ENCODE measurements around the gene FBXO47. TPM values are rescaled to one million over a fixed set of nuclear protein-coding genes. Genes with fewer than 3 reads are reported as not detected.

Gene FBXO47, protein sequence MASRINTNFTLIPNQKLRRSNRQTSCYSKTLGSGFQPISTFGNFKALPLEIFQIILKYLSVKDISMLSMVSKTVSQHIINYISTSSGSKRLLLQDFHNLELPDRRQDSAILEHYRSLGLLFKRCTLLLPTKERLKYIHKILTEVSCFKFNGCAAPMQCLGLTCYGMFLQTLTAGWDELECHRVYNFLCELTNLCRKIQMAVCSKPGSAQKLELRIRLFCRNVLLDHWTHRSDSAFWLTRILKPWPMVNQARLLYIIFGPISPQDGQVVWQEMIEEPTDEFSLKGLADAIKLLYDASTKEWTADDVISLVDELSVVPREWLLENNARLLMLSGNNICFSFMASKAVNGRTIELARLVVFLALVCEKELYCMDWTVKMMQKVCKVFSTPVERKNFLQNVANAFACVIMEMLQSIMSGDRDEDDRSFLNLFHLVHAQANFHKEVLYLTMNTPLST
- not detected for total RNA-seq

DNA sequence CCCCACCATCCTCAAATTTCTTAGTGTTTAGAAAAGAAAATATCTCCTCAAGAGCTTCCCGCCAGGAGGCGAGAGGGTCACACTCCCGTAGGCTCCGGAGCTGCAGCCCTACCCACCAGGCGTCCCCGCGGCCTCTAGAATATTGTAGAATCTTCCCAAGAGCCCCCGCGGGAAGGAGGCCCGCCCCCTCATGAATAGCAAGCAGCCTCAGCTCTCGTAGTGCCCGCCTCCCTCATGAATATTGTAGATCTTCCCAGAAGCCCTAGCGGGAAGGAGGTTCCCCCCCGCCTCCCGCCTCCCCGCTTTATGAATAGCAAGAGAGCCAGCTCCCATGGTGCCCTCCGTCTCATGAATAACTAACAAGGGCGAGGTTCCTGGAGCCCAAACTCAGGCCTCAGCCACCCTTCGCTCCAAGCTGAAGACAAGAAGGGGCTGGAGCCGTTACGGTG is at the start of gene FBXO47:
TSS of gene FBXO47 (minus strand) at position 114 of the 449 bp plus-strand sequence. CDS start 4,378 bp downstream, outside the sequence.
- DNase-seq: peak; percentile 83

- no peak for DNase-seq
Observed at GRCh38 chr17:39016193-39017153, 49.3 kb upstream of the FBXO47 start.

- no peak for DNase-seq
Observed at GRCh38 chr17:39015546-39015935, 48.3 kb upstream of the FBXO47 start.

GRCh38 chr17:39014795-39015545 is 47.8 kb upstream of the FBXO47 start:
- no peak for DNase-seq

DNA sequence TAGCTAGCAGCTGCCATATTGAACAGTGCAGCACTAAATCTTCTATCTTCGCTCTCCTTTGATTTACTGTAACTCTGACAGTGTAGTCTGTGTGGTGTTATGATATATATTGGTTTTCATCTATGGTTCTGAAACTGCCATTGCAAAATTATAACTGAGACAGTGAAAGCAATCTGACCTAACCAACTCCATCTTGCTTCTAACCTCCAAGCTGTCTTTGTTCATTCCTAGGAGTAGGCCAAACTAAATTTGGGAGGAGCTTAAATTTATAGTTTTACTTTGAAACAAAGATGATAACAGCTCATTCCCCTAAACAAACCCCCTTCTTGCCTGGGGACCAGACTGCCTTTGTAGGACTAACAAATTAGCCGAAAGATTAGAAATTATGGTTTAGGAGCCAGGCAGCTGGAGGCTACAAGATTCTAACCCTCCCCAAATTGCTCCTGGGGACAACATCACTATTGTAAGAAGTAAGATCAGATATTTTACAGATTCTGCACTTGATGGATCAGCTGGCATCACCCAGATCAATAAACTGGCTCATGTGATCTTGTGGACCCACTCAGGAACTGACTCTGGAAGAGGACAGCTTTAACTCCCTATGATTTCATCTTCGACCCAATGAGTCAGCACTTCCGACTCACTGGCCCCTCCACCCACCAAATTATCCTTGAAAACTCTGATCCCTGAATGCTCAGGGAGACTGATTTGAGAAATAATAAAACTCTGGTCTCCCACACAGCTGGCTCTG is 47.0 kb upstream of the FBXO47 start:
- no peak for DNase-seq

DNA sequence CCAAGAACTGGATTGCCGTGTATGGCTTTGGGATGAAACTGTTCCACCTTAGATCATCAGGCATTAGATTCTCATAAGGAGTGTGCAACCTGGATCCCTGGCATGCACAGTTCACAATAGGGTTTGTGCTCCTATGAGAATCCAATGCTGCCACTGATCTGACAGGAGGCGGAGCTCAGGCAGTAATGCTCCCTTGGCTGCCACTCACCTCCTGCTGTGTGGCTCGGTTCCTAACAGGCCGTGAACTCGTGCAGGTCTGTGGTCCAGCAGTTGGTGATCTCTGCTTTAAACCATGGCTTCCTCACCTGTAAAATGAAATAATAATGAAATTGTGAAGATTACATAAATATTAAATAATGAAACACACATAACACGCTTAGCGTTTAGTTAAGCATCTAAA is 45.5 kb upstream of the FBXO47 start:
- no peak for DNase-seq

DNA sequence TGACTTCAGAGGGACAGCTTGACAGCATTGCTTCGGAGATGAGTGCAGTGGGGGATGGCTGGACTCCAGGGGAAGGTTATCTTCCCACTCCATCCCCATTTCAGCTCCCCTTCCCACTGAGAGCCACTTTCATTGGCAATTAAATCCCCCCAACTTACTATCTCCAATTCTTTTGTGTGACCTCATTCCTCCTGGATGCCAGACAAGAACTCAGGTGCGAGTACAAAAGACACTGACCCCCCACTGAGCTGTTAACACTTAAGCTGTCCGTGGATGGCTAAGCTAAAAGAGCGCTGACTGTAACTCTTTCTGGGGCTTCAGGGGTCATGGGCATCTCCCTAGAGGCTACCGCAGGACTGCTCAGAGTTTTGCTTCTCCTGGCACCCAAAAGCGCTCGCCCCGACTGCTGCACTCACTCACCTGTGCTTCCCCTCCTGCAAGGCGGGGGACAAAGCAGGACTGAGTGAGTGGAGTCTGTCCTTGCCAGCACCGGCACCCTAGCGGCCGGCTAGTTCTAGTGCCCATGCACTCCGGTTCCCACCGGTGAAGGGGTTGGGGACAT is 44.8 kb upstream of the FBXO47 start:
- DNase-seq: no peak

DNA sequence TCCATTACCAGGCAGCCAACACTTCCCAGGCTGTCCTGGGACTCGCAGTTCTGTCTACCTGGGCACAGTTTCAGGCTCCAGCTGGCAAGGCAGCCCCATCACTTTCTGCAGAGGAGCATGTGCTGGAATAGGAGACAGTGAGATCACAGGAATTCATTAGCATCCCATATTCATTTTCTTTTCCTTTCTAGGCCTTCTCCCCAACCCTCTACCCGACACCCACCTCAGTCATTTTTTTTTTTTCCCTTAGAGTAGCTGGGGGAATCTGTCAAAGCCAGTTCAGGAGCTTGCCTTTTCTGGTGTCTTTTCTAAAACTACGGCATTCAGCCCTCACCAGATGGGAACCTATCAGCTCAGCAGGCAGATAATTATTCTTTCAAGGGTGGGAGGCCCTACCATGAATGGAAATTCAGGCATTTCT is 42.4 kb upstream of the FBXO47 start:
- DNase-seq: no peak

DNA sequence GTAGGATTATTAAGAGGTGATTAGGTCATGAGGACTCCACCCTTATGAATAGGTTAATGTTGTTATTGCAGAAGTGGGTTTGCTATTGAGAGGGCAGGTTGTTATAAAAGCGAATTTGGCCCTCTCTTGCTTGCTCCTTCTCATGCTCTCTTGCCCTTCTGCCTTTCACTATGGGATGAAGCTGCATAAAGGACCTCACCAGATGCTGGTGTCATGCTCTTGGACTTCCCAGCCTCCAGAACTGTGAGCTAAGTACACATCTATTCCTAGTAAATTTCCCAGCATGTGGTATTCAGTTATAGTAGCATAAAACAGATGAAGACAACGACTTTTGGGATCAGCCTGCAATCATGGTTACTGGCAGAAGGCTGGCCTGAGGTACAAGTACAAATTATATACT is 41.4 kb upstream of the FBXO47 start:
- DNase-seq: no peak

GRCh38 chr17:39002991-39003715 is 36.0 kb upstream of the FBXO47 start:
- peak; percentile 36 for DNase-seq

DNA sequence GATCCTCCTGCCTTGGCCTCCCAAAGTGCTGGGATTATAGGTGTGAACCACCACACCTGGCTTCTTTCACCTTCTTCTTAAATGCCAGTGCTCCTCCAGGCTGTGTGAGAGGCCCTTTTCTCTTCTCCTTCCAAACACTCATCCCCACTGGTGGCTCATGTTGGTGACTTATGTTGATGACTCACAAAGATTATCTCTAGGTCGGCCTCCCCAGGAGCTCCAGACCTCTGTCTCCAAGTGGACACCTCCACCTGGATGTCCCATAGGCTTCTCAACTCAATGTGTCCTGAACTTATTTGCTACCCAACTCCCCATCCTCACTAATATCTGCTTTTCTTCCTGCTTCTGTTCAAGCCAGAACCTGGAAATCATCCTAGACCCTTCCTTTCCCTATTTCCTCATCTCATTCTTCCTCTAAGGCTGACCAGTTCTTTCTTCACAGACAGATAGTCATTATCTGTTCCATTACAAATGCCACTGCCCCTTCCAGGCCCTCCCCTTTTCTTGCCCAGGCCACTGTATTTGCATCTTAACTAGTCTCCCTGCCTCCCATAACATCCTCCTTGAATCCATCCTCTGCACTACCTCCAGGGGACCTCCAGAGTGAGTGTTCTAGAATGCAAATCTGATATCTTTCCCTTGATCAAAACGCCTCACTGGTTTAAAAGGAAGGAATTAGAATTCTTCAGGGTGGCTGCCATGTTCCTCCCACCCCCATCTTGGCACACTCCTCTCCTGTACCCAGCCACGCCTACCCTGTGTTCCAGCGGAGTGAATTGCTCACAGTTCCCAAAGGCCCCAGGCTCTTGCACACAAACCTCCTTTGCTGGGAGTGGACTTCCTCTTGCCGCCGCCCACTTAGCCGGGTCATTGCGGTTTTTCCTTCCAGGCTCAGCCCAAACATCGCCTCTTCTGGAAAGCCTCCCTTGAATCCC is 34.8 kb upstream of the FBXO47 start:
- DNase-seq: no peak

GRCh38 chr17:39000021-39000601 is 32.9 kb upstream of the FBXO47 start:
- no peak for DNase-seq

- no peak for DNase-seq
Observed at GRCh38 chr17:38996660-38997337, 29.6 kb upstream of the FBXO47 start.

GRCh38 chr17:38994026-38994425 is 26.8 kb upstream of the FBXO47 start:
- no peak for DNase-seq

DNA sequence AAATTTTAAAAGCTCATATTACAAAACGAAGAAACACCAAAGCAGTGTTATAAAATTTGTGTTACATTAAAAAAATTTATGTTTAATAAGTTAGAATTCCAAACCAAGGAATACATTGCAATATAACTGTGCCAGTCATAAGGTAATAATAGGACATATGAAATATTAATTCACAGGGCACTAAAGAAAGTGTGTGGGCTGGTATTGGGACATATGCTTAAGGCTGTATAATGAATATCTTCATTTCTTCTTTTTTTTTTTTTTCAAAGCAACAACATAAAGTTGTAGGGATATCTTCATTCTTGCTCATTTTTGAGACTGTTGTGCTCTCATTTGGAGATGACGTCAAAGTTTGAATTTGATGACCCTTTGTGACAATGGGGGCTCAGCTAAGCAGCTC is 17.5 kb upstream of the FBXO47 start:
- DNase-seq: no peak

GRCh38 chr17:38982858-38983746 is 15.9 kb upstream of the FBXO47 start:
- DNase-seq: peak; percentile 66

DNA sequence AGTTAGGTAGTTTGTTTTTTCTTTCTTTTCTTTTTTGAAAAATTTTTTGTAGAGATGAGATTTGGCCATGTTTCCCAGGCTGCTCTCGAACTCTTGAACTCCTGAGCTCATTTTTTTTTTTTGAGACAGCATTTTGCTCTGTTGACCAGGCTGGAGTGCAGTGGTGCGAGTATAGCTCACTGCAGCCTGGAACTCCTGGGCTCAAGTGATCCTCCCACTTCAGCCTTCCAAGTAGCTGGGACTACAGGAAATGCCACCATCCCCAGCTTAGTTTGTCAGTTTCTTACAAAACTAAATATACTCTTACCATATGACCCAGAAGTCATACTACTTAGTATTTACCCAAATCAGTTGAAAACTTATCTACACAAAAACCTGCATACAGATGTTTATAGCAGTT is 14.4 kb upstream of the FBXO47 start:
- no peak for DNase-seq
